Cardiac muscle cell (in vitro differentiated cells and primary cell): ENCODE data around the gene DYNLT1. TPM values are rescaled to one million over a fixed set of nuclear protein-coding genes. Genes with fewer than 3 reads are reported as not detected.

Experiments used
- DNase-seq, 2 donors: peaks; one replicate each; pipeline versions ENCODE4 v3.0.0 to v3.0.0-alpha.2; 2010 to 2017; ENCODE audit warnings: low read depth in 1 of 2, low spot score in 1 of 2
- H3K27ac ChIP-seq: fragments of 200-600 bp; sonication (generic); 2 replicates; pipeline ENCODE4 v1.5.1; 2016
- H3K27me3 ChIP-seq: fragments of 200-600 bp; sonication (generic); 2 replicates; pipeline ENCODE4 v1.6.0; 2016; ENCODE audit warnings: control low read depth
- H3K36me3 ChIP-seq: fragments of 200-600 bp; sonication (generic); 2 replicates; pipeline ENCODE4 v1.5.1; 2016; ENCODE audit warnings: control low read depth
- H3K4me1 ChIP-seq: fragments of 200-600 bp; sonication (generic); 2 replicates; pipeline ENCODE4 v1.8.1; 2017; ENCODE audit warnings: low read depth, mild to moderate bottlenecking, mixed run types
- H3K4me3 ChIP-seq: fragments of 200-600 bp; sonication (generic); 2 replicates; pipeline ENCODE4 v1.5.1; 2016; ENCODE audit warnings: mild to moderate bottlenecking
- H3K9me3 ChIP-seq: fragments of 200-600 bp; sonication (generic); 2 replicates; pipeline ENCODE4 v1.5.1; 2017; ENCODE audit warnings: low read depth, mild to moderate bottlenecking, control low read depth
- polyA plus RNA-seq: library from polyadenylated mRNA; unstranded; fragments of >200 nt; fragmentation: Nextera tagmentation; extraction: Ambion mirVana; gene quantifications from 2 replicates; pipeline ENCODE4 v1.2.1, GENCODE V29; 2016
- total RNA-seq: library from RNA; depleted of rRNA; stranded (reverse); fragments of >200 nt; gene quantifications from 2 replicates; pipeline ENCODE4 v1.2.3, GENCODE V29; 2016
- TF ChIP-seq, protein P1 (sequence below): IDR thresholded peaks from 2 replicates; pipeline ENCODE4 v1.5.1; 2012; ENCODE audit warnings: low read depth, mild to moderate bottlenecking, low read length

The DYNLT1 gene
- total and polyA plus RNA-seq, 2 experiments from 2014 or later: 86.5 to 459 TPM

DNA sequence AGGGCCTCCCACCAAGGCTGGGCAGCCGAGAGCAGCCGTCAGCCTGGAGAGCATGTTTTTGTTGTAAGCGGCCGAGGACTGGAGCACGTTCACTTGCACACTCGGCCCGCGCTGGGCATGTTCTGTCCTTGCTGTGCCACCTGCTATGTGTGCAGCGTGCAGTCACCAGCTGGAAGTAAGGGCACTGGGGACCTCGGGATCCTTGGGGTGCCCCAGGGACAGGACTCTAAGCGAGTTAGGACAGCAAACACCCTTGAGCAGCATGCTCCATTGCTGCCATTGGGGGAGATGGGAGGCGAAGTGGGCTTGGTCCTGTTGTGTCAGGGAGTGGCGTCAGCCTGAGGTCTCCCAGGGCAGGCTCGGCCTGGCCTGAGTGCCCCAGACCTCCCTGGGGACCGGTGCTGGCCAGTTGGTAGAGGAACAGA lies 18.6 kb downstream of the DYNLT1 start:
- peaks cover 36% of the 10 kb centered on the region for H3K4me1 ChIP-seq
- H3K36me3 ChIP-seq: peaks cover 4% of the 10 kb centered on the region

DNA sequence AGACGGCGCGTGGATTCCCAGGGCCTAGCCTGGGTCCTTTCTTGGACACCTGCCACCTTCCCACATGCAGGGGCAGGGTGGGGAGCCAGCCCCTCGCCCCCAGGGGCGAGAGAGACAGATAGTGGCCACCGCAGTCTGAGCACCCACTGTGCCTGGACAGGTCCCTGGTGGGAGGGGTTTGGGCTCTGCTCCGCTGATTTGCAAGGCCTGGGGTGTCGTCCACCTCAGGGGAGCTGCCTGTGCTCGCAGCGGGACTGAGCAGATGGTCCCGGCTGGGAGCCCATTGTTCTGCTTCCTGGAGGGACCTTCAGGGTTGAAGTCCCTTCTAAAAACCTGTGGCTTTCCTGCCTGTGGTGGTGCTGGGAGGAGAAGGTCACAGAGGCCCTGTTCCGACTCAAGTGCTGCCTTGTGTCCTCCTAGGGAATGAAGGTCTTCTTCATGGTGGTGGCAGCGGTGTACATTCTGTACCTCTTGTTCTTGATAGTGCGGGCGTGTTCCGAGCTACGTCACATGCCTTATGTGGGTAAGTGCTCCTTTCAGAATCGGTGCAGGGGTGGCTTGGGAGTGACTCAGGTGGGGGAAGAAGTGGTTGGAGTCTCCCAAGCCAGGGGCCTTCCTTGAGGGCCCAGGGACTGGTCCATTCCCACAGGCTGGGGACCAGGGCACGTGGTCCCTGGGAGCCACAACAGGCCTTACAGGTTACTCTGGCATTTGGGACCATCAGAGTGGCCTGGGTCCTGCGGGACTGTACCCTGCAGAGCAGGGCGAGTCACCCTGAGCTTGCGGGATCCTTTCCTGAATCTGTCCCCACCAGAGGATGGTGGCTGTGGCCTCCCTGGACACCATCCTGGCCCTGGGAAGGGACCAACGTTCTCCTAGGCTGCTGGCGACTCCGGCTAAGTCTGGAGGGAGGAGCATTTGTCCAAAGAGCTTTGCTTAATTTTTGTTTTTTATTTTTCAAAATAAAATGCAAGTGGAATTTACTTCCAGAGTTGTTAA lies 19.6 kb downstream of the DYNLT1 start:
- TF ChIP-seq, protein P1, sequence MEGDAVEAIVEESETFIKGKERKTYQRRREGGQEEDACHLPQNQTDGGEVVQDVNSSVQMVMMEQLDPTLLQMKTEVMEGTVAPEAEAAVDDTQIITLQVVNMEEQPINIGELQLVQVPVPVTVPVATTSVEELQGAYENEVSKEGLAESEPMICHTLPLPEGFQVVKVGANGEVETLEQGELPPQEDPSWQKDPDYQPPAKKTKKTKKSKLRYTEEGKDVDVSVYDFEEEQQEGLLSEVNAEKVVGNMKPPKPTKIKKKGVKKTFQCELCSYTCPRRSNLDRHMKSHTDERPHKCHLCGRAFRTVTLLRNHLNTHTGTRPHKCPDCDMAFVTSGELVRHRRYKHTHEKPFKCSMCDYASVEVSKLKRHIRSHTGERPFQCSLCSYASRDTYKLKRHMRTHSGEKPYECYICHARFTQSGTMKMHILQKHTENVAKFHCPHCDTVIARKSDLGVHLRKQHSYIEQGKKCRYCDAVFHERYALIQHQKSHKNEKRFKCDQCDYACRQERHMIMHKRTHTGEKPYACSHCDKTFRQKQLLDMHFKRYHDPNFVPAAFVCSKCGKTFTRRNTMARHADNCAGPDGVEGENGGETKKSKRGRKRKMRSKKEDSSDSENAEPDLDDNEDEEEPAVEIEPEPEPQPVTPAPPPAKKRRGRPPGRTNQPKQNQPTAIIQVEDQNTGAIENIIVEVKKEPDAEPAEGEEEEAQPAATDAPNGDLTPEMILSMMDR: no peak
- Histone ChIP-seq H3K9me3 (no peaks in the 10 kb centered on the region), H3K27ac (no peak overlapping the region), H3K4me1 (peaks cover 38% of the 10 kb centered on the region), H3K4me3 (no peak overlapping the region), H3K36me3 (peaks cover 4% of the 10 kb centered on the region), H3K27me3 (no peaks in the 10 kb centered on the region)
- no peak for DNase-seq

More for the DNA sequence above, 18.6 kb downstream of the DYNLT1 start:
- Histone ChIP-seq H3K27ac (peak overlapping the region; percentile 28), H3K9me3 (no peaks in the 10 kb centered on the region), H3K27me3 (no peaks in the 10 kb centered on the region), H3K4me3 (no peak overlapping the region)
- no peak for DNase-seq
- TF ChIP-seq, protein P1: no peak

DNA sequence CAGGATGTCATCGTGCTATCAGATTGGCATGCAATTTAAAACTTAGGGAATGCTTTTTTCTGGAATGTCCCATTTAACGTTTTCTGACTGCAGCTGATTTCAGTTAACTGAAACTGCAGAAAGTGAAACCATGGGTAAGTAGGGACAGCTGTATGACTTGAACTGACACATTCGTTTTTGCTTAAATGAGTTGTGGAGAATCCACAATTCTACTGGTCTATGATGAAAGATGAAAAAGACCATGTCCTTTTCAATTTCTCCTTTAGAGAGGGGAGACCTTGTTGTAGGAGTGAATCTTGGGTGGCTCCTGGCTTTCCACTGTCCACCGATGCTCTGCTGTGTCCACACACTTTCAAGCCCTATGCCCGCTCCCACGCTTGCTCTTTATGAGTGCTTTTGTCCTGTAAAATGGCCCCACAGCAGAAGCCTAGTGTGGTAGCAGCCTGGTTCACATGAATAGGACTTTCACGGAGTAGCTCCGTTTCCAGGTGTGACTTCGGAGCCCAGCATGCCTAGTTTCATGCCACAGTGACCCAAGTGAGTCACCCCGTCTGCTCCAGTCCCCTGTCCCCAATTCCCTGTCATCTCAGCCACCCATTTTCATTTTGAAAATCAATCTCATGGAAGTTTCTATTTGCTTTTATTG lies 21.9 kb downstream of the DYNLT1 start:
- peaks cover 16% of the 10 kb centered on the region for H3K4me1 ChIP-seq
- TF ChIP-seq, protein P1: no peak
- no peak overlapping the region for H3K4me3 ChIP-seq
- no peak for DNase-seq
- no peaks in the 10 kb centered on the region for H3K9me3 ChIP-seq
- peaks cover 4% of the 10 kb centered on the region for H3K36me3 ChIP-seq
- no peak overlapping the region for H3K27ac ChIP-seq
- no peaks in the 10 kb centered on the region for H3K27me3 ChIP-seq

DNA sequence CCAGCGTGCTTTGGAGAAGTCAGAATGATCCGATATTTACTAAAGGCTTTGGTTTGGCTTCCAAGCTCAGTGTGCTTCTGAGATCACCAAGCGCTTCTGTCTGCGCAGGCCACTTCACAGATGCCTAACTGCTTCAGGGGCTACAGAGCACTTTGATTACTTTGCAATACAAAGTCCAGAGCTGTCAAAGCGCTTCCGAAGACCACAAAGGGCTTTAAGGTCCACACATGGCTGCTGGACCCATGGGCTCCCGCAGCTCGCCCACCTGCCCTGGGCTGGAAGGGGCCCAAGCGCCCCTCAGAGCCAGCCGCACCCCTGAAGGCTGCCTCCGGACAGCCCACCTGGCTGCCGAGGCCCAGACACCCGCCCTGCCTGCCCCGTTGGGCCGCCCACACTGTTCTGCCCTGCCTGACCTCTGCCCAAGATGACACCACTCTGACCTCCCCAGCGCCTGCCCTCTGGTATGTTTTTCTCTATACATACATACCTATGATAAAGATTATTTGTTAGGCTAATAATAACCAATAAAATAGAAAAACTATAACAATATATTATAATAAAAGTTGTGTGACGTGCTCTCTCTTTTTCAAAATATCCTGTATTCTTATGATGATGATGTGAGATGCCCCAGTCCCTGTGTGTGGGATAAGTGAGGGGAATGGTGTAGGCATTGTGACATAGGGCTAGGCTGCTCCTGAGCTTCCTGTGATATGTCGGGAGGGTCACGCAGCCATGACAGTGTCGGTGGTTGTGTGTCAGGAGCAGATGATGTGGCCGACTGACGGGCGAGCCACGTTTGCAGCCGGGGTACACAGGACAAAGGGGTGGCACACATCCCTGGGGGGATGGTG lies 22.6 kb downstream of the DYNLT1 start:
- H3K27me3 ChIP-seq: no peaks in the 10 kb centered on the region
- no peak overlapping the region for H3K4me3 ChIP-seq
- peak overlapping the region; percentile 74 for H3K27ac ChIP-seq
- no peak for DNase-seq
- peaks cover 4% of the 10 kb centered on the region for H3K36me3 ChIP-seq
- H3K9me3 ChIP-seq: no peaks in the 10 kb centered on the region
- peaks cover 9% of the 10 kb centered on the region for H3K4me1 ChIP-seq
- TF ChIP-seq, protein P1: no peak
